ENCODE measurements around the gene LCK. TPM values are rescaled to one million over a fixed set of nuclear protein-coding genes. Genes with fewer than 3 reads are reported as not detected.

LCK gene
- total RNA-seq, 1 donor = 112 TPM

DNA sequence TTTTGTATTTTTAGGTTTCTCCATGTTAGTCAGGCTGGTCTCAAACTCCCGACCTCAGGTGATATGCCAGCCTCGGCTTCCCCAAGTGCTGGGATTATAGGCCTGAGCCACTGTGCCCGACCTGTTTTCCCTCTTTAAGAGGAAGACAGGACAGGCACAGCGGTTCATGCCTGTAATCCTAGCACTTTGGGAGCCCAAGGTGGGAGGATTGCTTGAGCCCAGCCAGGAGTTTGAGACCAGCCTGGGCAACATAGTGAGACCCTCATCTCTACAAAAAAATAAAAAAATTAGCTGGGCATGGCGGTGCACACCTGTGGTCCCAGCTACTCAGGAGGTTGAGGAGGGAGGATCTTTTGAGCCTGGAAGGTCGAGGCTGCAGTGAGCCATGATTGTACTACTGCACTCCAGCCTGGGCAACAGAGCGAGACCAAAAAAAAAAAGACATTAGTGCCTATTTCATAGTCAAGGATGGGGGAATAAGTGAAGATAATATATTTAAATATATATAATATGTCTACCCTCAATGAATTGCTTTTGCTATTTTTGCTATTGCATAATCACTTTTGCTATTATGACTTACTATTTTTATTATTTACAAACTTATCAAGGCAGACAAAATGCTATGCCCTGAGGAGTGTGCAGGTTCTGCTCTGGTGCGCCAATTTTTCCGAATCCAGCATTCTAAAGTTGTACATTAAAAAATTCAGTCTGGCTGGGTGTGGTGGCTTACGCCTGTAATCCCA is 67.2 kb downstream of the LCK start:
- Histone ChIP-seq H3K27me3 (ENCODE audit: insufficient read depth, low read length) (no peaks in the 10 kb centered on the region), H3K4me1 (ENCODE audit: insufficient read depth, low read length) (peaks cover 51% of the 10 kb centered on the region), H3K9me3 (ENCODE audit: low read depth, low read length) (no peaks in the 10 kb centered on the region), H3K4me3 (ENCODE audit: low read length) (no peak overlapping the region)

DNA sequence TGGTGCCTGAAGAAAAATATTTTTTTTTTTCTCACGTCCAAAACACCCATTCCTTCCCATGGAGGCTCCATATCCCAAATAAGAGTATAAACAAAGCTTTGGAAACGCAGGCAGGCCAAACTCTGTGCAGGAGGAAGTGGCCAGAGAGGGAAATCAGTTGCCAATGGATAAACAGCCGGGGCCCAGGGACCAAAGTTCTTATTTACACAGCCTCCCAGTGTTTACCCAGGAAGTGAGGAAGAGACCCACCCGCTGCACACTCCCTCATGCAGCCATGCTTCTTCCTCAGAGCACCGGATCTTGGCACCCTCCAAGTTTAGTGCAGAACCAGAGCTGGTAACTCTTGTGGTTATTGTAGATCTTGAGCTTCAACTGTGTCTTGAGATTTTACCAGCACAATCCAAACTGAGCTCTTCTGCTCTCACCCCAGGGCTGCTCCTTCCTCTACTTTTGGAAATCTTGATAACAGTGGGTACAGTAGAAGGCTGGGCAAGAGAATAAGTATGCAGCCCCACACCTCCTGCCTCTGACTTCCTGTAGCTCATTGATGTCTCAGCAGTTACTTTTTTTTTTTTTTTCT is 70.7 kb downstream of the LCK start:
- no peaks in the 10 kb centered on the region for H3K9me3 ChIP-seq (ENCODE audit: low read depth, low read length)
- H3K4me1 ChIP-seq (ENCODE audit: insufficient read depth, low read length) = peaks cover 51% of the 10 kb centered on the region
- H3K4me3 ChIP-seq (ENCODE audit: low read length) = no peak overlapping the region
- no peaks in the 10 kb centered on the region for H3K27me3 ChIP-seq (ENCODE audit: insufficient read depth, low read length)

DNA sequence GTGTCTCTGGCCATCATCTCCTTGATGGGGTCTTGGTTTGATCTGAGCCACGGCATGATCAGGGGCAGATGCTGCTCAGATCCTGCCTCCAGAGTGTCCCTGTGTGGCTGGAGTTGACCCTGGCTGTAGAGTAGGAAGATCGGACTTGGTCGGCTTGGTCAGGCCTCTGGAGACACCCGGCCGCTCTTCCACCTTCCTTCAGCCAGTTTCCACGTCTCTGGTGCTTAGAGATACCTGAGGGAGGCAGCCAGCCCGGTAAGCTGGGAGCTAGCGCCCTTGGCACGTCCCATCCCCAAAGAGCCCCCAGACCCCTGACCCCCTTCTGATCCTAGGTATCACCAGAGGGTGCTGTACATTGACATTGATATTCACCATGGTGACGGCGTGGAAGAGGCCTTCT is 76.1 kb downstream of the LCK start:
- Histone ChIP-seq H3K27me3 (ENCODE audit: insufficient read depth, low read length) (no peaks in the 10 kb centered on the region), H3K9me3 (ENCODE audit: low read depth, low read length) (no peaks in the 10 kb centered on the region), H3K4me1 (ENCODE audit: insufficient read depth, low read length) (peaks cover 17% of the 10 kb centered on the region), H3K4me3 (ENCODE audit: low read length) (no peak overlapping the region)

DNA sequence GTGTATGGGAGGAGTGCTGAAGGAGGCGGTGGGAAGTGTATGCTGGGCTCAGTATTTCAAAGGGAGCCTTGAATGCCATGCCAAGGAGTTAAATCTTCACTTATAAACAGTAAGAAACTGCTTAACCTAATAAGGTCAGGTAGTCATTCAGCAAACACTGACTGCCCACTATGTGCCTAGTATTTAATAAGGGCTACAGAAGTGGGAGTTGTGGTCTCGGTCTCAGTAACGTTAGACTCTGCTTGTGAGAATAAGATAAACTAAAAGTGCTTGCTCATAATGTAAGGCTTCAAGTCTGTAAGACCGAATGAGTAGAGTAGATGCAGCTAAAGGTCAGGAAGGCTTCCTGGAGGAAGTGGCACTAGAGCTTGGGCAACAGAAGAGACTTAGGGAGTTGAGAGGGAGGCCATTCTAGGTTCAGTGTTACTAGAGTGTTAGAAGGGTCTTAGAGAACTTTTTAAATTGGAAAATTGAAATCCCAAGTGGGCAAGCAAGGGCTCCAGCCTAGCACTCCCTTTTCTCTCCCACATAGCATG is 78.9 kb downstream of the LCK start:
- Histone ChIP-seq H3K4me1 (ENCODE audit: insufficient read depth, low read length) (peaks cover 7% of the 10 kb centered on the region), H3K4me3 (ENCODE audit: low read length) (no peak overlapping the region), H3K9me3 (ENCODE audit: low read depth, low read length) (no peaks in the 10 kb centered on the region), H3K27me3 (ENCODE audit: insufficient read depth, low read length) (no peaks in the 10 kb centered on the region)

DNA sequence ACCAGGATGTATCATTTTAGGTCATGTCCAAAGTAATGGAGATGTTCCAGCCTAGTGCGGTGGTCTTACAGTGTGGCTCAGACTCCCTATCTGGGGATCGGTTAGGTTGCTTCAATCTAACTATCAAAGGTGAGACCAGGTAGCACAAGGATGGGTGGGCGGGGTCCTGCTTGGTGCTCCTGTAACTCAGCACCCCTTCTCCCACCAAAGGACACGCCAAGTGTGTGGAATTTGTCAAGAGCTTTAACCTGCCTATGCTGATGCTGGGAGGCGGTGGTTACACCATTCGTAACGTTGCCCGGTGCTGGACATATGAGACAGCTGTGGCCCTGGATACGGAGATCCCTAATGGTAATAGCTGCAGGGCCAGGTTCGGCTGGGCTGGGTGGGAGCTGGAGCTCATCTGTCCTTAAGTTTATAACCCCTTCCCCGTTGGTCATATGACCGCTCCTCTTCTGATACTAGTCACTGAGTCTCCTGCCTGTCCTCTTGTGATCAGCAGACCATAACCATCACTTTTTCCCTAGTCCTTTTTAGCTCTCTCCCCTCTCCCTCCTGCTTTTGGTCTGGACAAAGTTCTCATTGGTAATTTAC is 79.6 kb downstream of the LCK start:
- Histone ChIP-seq H3K4me1 (ENCODE audit: insufficient read depth, low read length) (peaks cover 9% of the 10 kb centered on the region), H3K9me3 (ENCODE audit: low read depth, low read length) (no peaks in the 10 kb centered on the region)

DNA sequence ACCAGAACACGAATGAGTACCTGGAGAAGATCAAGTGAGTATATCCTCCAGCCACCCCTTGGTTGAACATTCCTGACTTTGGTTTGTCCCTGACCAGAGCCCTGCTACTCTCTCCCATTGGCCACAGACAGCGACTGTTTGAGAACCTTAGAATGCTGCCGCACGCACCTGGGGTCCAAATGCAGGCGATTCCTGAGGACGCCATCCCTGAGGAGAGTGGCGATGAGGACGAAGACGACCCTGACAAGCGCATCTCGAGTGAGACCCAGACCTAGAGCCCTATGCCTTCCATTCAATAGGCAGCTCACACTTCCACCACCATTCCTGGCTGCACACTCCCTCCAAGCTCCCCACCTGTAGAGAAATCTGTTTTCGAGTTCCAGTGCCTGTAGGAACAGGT is 80.5 kb downstream of the LCK start:
- H3K27me3 ChIP-seq (ENCODE audit: insufficient read depth, low read length) = no peaks in the 10 kb centered on the region
- H3K4me3 ChIP-seq (ENCODE audit: low read length) = no peak overlapping the region
- peaks cover 14% of the 10 kb centered on the region for H3K4me1 ChIP-seq (ENCODE audit: insufficient read depth, low read length)
- no peaks in the 10 kb centered on the region for H3K9me3 ChIP-seq (ENCODE audit: low read depth, low read length)

More for the DNA sequence above, 79.6 kb downstream of the LCK start:
- Histone ChIP-seq H3K27me3 (ENCODE audit: insufficient read depth, low read length) (no peaks in the 10 kb centered on the region), H3K4me3 (ENCODE audit: low read length) (no peak overlapping the region)

DNA sequence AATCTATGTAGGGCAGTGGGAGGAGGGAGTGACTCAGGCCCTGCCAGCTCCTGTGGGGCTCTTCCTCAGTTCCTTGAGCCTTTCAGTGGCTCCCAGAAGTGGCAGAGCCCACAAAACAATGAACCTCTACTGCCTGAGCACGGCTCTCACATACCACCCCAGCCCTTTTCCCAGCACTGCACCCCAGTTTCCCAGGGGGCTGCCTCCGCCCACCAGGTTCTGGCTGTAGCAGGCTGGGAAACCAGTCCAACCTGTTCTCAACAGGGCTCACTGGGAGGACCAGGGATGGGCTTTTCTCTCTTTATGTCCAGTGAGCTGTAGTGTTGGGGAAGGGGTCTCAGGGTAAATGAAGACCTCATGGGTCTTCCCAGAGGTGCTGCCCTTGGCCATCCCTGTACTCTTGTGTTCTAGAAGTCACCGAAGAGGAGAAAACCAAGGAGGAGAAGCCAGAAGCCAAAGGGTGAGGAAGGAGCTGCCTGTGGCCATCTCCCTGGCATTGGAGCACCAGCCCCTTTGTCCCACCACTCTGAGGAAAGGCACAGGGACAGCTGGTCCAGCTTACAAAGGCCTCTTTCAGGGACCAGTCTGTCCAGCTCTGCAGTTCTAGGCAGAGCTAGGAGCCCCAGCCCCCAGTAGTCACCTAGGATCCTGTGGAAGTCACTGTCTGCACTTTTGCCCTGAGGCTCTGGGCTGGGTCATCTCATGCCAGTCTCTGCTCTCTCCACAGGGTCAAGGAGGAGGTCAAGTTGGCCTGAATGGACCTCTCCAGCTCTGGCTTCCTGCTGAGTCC is 81.4 kb downstream of the LCK start:
- Histone ChIP-seq H3K4me3 (ENCODE audit: low read length) (no peak overlapping the region), H3K4me1 (ENCODE audit: insufficient read depth, low read length) (peaks cover 23% of the 10 kb centered on the region), H3K27me3 (ENCODE audit: insufficient read depth, low read length) (no peaks in the 10 kb centered on the region), H3K9me3 (ENCODE audit: low read depth, low read length) (no peaks in the 10 kb centered on the region)

DNA sequence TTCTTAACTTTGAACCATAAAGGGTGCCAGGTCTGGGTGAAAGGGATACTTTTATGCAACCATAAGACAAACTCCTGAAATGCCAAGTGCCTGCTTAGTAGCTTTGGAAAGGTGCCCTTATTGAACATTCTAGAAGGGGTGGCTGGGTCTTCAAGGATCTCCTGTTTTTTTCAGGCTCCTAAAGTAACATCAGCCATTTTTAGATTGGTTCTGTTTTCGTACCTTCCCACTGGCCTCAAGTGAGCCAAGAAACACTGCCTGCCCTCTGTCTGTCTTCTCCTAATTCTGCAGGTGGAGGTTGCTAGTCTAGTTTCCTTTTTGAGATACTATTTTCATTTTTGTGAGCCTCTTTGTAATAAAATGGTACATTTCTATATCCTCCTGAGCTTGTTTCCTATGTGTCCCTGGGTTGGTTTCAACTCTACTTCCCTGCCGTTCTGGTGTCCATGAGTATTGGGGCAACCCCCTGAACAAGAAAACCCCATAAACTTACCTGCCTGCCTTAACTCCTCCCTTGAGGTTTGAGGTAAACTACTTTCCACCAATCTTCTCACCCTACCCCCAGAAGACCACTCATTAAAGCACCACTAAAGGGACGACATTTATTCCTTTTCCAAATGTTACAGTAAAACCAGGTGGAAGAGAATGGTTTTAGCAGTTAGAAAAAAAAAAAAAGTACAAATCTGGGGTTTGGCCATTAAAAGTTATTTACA is 82.3 kb downstream of the LCK start:
- Histone ChIP-seq H3K4me1 (ENCODE audit: insufficient read depth, low read length) (peaks cover 33% of the 10 kb centered on the region), H3K4me3 (ENCODE audit: low read length) (no peak overlapping the region), H3K9me3 (ENCODE audit: low read depth, low read length) (no peaks in the 10 kb centered on the region), H3K27me3 (ENCODE audit: insufficient read depth, low read length) (no peaks in the 10 kb centered on the region)

DNA sequence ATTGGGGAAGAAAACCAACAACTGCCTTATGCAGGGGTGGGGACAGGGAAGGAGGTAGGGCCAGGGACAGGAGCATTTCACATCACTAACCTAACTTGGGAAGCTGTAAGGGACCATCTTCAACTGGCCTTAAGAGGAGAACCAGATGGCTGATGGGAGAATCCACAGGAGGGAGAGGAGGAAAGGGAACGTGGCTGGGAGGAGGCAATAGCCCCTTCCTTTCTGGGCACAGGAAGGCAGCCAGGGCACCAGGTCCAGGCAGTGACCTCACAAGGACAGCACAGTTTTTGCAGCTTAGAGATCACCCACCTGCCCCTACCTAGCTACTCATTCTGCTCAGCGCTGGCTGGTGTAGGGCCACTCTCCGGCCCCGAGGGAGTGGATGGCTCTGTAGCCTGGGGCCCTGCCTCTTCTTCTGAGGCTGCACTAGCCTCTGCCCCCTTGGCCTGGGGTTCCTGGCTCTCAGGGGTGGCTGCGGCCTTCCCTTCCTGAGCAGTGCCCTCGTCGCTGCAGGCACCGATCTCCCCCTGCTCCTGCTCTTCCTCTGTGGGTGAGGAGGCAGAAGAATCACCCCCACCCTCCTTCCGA is 83.3 kb downstream of the LCK start:
- Histone ChIP-seq H3K9me3 (ENCODE audit: low read depth, low read length) (no peaks in the 10 kb centered on the region), H3K4me3 (ENCODE audit: low read length) (no peak overlapping the region), H3K27me3 (ENCODE audit: insufficient read depth, low read length) (no peaks in the 10 kb centered on the region), H3K4me1 (ENCODE audit: insufficient read depth, low read length) (peaks cover 42% of the 10 kb centered on the region)

DNA sequence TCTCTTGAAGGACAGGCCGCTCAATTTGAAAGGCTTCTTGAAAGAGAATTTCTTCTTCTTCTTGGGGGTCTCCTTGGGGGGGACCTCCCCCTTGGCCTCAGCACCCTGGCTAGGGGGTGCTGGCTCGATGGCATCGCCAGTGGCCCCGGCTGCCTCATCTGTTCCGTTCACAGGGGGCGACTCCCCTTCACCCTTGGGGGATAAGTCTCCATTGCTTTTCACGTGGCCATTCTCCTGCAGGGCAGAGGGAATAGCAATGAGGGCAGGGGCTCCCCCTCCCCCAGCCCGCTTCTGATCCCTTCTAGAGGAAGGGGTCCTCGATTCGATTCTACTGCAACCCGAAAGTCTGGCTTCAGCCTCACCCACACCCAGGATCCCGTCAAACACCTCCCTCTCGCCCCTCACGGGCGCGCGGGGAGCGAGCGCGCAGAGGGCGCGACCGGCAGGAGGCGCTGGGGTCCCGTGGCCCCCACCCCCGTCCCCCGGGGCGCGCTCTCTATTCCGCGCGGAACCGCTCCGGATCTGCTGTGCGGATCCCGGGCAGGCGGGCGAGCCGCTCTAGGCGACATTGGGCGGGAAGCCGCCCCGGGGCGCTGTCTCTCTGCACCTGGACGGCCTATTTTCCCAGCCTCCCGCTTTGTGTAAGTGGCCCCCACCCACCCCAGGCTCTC is 83.9 kb downstream of the LCK start:
- Histone ChIP-seq H3K27me3 (ENCODE audit: insufficient read depth, low read length) (no peaks in the 10 kb centered on the region), H3K4me3 (ENCODE audit: low read length) (peak overlapping the region; percentile 47), H3K9me3 (ENCODE audit: low read depth, low read length) (no peaks in the 10 kb centered on the region), H3K4me1 (ENCODE audit: insufficient read depth, low read length) (peaks cover 48% of the 10 kb centered on the region)

DNA sequence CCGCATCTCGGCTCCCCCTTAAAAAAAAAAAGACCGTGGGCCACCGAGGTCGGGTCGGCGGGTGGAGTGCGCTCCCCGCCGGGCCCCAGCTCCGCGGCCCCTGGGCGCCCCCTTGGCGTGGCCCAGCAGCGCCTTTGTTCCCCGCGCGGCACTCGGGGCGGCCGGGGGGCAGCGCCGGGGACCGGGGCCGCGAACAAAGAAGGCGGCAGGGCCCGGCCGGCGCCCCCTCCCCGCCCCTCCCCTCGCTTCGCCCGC is 84.4 kb downstream of the LCK start:
- Histone ChIP-seq H3K9me3 (ENCODE audit: low read depth, low read length) (no peaks in the 10 kb centered on the region), H3K4me1 (ENCODE audit: insufficient read depth, low read length) (peaks cover 52% of the 10 kb centered on the region), H3K4me3 (ENCODE audit: low read length) (peak overlapping the region; percentile 47), H3K27me3 (ENCODE audit: insufficient read depth, low read length) (no peaks in the 10 kb centered on the region)
